Stimulated activated CD4-positive, alpha-beta T cell treated with anti-CD3 and anti-CD28 coated beads, Interleukin-2, amount 100 ng/mL, for 24 hours (primary cell): ENCODE measurements around the gene GNAO1.

ENCODE experiments used
- DNase-seq, 2 donors: peaks; one replicate each; pipeline ENCODE4 v3.0.0-alpha.2; 2020

Gene GNAO1

GRCh38 chr16:56198755-56199114, 7.4 kb downstream of the GNAO1 start:
- DNase-seq, result no peak

- DNase-seq, result no peak
Observed at GRCh38 chr16:56199164-56199563, 7.9 kb downstream of the GNAO1 start.

- DNase-seq, result no peak
Observed at GRCh38 chr16:56201030-56201429, 9.7 kb downstream of the GNAO1 start.

- peak in 1 of 2 donors; percentile 40 for DNase-seq
Observed at GRCh38 chr16:56202036-56202435, 10.7 kb downstream of the GNAO1 start.

- DNase-seq, result peak; percentile 56 to 60
Observed at GRCh38 chr16:56203052-56203451, 11.8 kb downstream of the GNAO1 start.

GRCh38 chr16:56204816-56205215, 13.5 kb downstream of the GNAO1 start:
- DNase-seq, result no peak

GRCh38 chr16:56206951-56207350, 15.7 kb downstream of the GNAO1 start:
- no peak for DNase-seq

GRCh38 chr16:56207421-56207820, 16.1 kb downstream of the GNAO1 start:
- DNase-seq, result no peak

- DNase-seq, result no peak
Observed at GRCh38 chr16:56211435-56211981, 20.2 kb downstream of the GNAO1 start.

- no peak for DNase-seq
Observed at GRCh38 chr16:56212144-56212543, 20.9 kb downstream of the GNAO1 start.

- DNase-seq, result no peak
Observed at GRCh38 chr16:56221995-56222394, 30.7 kb downstream of the GNAO1 start.

- no peak for DNase-seq
Observed at GRCh38 chr16:56222474-56222997, 31.2 kb downstream of the GNAO1 start.

GRCh38 chr16:56225017-56225742, 33.9 kb downstream of the GNAO1 start:
- DNase-seq, result no peak

GRCh38 chr16:56226187-56226586, 34.9 kb downstream of the GNAO1 start:
- no peak for DNase-seq

- DNase-seq, result no peak
Observed at GRCh38 chr16:56226845-56227525, 35.7 kb downstream of the GNAO1 start.

GRCh38 chr16:56227936-56228335, 36.6 kb downstream of the GNAO1 start:
- DNase-seq, result no peak

GRCh38 chr16:56228476-56228875, 37.2 kb downstream of the GNAO1 start:
- no peak for DNase-seq

- DNase-seq, result no peak
Observed at GRCh38 chr16:56233795-56234566, 42.7 kb downstream of the GNAO1 start.

GRCh38 chr16:56234737-56235136, 43.4 kb downstream of the GNAO1 start:
- DNase-seq, result no peak

GRCh38 chr16:56237451-56237930, 46.2 kb downstream of the GNAO1 start:
- DNase-seq, result no peak

- DNase-seq, result no peak
Observed at GRCh38 chr16:56238188-56238587, 46.9 kb downstream of the GNAO1 start.

- DNase-seq, result no peak
Observed at GRCh38 chr16:56241596-56241995, 50.3 kb downstream of the GNAO1 start.

GRCh38 chr16:56242740-56243139, 51.5 kb downstream of the GNAO1 start:
- no peak for DNase-seq
